Measurements from ENCODE around the gene PIEZO2. TPM values are rescaled to one million over a fixed set of nuclear protein-coding genes. Genes with fewer than 3 reads are reported as not detected.

PIEZO2 gene
- total RNA-seq, 1 donor from 2014 or later, result 8.4 TPM

GRCh38 chr18:10776493-10776892 lies 372.9 kb downstream of the PIEZO2 start:
- no peak for DNase-seq (ENCODE audit: low spot score)
- H3K36me3 Mint-ChIP-seq (ENCODE audit: low read depth, unreplicated experiment), result peaks cover 7% of the 10 kb centered on the region
- no peaks in the 10 kb centered on the region for H3K9me3 Mint-ChIP-seq (ENCODE audit: unreplicated experiment)
- no peak overlapping the region for H3K4me3 Mint-ChIP-seq (ENCODE audit: unreplicated experiment)
- no peak overlapping the region for H3K27ac Mint-ChIP-seq (ENCODE audit: unreplicated experiment)
- H3K27me3 Mint-ChIP-seq (ENCODE audit: unreplicated experiment), result no peaks in the 10 kb centered on the region
- H3K4me1 Mint-ChIP-seq (ENCODE audit: unreplicated experiment), result peaks cover 3% of the 10 kb centered on the region
- TF ChIP-seq CTCF (IDR thresholded peaks at IDR 0.05; ENCODE audit: unreplicated experiment), result no peak

GRCh38 chr18:10775026-10775425 lies 374.3 kb downstream of the PIEZO2 start:
- no peak for TF ChIP-seq CTCF (IDR thresholded peaks at IDR 0.05; ENCODE audit: unreplicated experiment)
- DNase-seq (ENCODE audit: low spot score), result no peak
- no peaks in the 10 kb centered on the region for H3K27me3 Mint-ChIP-seq (ENCODE audit: unreplicated experiment)
- H3K27ac Mint-ChIP-seq (ENCODE audit: unreplicated experiment), result no peak overlapping the region
- H3K4me3 Mint-ChIP-seq (ENCODE audit: unreplicated experiment), result no peak overlapping the region
- H3K9me3 Mint-ChIP-seq (ENCODE audit: unreplicated experiment), result no peaks in the 10 kb centered on the region
- peaks cover 3% of the 10 kb centered on the region for H3K4me1 Mint-ChIP-seq (ENCODE audit: unreplicated experiment)
- peaks cover 7% of the 10 kb centered on the region for H3K36me3 Mint-ChIP-seq (ENCODE audit: low read depth, unreplicated experiment)

- H3K4me3 Mint-ChIP-seq (ENCODE audit: unreplicated experiment), result no peak overlapping the region
- no peaks in the 10 kb centered on the region for H3K9me3 Mint-ChIP-seq (ENCODE audit: unreplicated experiment)
- DNase-seq (ENCODE audit: low spot score), result no peak
- no peaks in the 10 kb centered on the region for H3K27me3 Mint-ChIP-seq (ENCODE audit: unreplicated experiment)
- H3K36me3 Mint-ChIP-seq (ENCODE audit: low read depth, unreplicated experiment), result peaks cover 7% of the 10 kb centered on the region
- TF ChIP-seq CTCF (IDR thresholded peaks at IDR 0.05; ENCODE audit: unreplicated experiment), result no peak
- H3K27ac Mint-ChIP-seq (ENCODE audit: unreplicated experiment), result no peak overlapping the region
- no peaks in the 10 kb centered on the region for H3K4me1 Mint-ChIP-seq (ENCODE audit: unreplicated experiment)
These were observed 378.2 kb downstream of the PIEZO2 start for GRCh38 chr18:10771053-10771709.

- H3K27ac Mint-ChIP-seq (ENCODE audit: unreplicated experiment), result no peak overlapping the region
- H3K4me3 Mint-ChIP-seq (ENCODE audit: unreplicated experiment), result no peak overlapping the region
- H3K4me1 Mint-ChIP-seq (ENCODE audit: unreplicated experiment), result no peaks in the 10 kb centered on the region
- H3K27me3 Mint-ChIP-seq (ENCODE audit: unreplicated experiment), result peaks cover 2% of the 10 kb centered on the region
- H3K9me3 Mint-ChIP-seq (ENCODE audit: unreplicated experiment), result no peaks in the 10 kb centered on the region
- peaks cover 7% of the 10 kb centered on the region for H3K36me3 Mint-ChIP-seq (ENCODE audit: low read depth, unreplicated experiment)
- DNase-seq (ENCODE audit: low spot score), result no peak
- no peak for TF ChIP-seq CTCF (IDR thresholded peaks at IDR 0.05; ENCODE audit: unreplicated experiment)
These were observed 379.1 kb downstream of the PIEZO2 start for GRCh38 chr18:10770264-10770663.

GRCh38 chr18:10768221-10768620 lies 381.1 kb downstream of the PIEZO2 start:
- no peaks in the 10 kb centered on the region for H3K4me1 Mint-ChIP-seq (ENCODE audit: unreplicated experiment)
- H3K36me3 Mint-ChIP-seq (ENCODE audit: low read depth, unreplicated experiment), result peaks cover 7% of the 10 kb centered on the region
- no peak for TF ChIP-seq CTCF (IDR thresholded peaks at IDR 0.05; ENCODE audit: unreplicated experiment)
- no peak for DNase-seq (ENCODE audit: low spot score)
- no peak overlapping the region for H3K27ac Mint-ChIP-seq (ENCODE audit: unreplicated experiment)
- H3K27me3 Mint-ChIP-seq (ENCODE audit: unreplicated experiment), result peaks cover 3% of the 10 kb centered on the region
- no peak overlapping the region for H3K4me3 Mint-ChIP-seq (ENCODE audit: unreplicated experiment)
- no peaks in the 10 kb centered on the region for H3K9me3 Mint-ChIP-seq (ENCODE audit: unreplicated experiment)

All from endothelial cell (in vitro differentiated cells).